ENCODE results near the gene APH1B.

DNA sequence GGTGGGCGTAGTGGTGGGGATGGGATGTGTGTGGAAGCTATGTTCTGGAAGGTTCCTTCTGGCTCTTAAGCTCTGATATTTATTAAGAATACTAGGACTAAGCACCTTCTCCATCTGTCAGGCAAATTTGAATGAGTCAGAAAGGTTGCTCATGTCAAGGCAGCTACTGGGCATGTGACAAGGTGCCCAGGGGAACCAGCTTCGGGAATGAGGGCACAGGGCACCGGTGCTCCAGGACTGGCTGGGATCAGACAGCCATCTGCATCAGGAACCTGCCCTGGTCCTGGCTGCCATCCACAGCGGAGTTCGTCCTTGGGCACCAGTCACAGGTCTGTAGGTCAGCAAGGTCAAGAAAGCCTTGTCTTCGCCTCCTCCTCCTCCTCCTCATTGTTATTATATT is 71.8 kb downstream of the APH1B start:
- TF ChIP-seq, protein P1, sequence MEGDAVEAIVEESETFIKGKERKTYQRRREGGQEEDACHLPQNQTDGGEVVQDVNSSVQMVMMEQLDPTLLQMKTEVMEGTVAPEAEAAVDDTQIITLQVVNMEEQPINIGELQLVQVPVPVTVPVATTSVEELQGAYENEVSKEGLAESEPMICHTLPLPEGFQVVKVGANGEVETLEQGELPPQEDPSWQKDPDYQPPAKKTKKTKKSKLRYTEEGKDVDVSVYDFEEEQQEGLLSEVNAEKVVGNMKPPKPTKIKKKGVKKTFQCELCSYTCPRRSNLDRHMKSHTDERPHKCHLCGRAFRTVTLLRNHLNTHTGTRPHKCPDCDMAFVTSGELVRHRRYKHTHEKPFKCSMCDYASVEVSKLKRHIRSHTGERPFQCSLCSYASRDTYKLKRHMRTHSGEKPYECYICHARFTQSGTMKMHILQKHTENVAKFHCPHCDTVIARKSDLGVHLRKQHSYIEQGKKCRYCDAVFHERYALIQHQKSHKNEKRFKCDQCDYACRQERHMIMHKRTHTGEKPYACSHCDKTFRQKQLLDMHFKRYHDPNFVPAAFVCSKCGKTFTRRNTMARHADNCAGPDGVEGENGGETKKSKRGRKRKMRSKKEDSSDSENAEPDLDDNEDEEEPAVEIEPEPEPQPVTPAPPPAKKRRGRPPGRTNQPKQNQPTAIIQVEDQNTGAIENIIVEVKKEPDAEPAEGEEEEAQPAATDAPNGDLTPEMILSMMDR (IDR thresholded peaks at IDR 0.05), result no peak
- TF ChIP-seq POLR2A (IDR thresholded peaks at IDR 0.05) (no peak), POLR2AphosphoS5 (IDR thresholded peaks at IDR 0.05) (no peak), EP300 (IDR thresholded peaks at IDR 0.05; ENCODE audit: low read depth) (no peak)

All from transverse colon (tissue), 4 donors.